Measurements from ENCODE around the gene WFDC10B. TPM values are rescaled to one million over a fixed set of nuclear protein-coding genes. Genes with fewer than 3 reads are reported as not detected.
"Not testable (repeated sequence)": the region's sequence is repeated elsewhere in the genome, so short reads cannot be mapped to it uniquely, and the experiment has no call there.

Gene WFDC10B
- polyA plus RNA-seq, 1 donor = not detected

DNA sequence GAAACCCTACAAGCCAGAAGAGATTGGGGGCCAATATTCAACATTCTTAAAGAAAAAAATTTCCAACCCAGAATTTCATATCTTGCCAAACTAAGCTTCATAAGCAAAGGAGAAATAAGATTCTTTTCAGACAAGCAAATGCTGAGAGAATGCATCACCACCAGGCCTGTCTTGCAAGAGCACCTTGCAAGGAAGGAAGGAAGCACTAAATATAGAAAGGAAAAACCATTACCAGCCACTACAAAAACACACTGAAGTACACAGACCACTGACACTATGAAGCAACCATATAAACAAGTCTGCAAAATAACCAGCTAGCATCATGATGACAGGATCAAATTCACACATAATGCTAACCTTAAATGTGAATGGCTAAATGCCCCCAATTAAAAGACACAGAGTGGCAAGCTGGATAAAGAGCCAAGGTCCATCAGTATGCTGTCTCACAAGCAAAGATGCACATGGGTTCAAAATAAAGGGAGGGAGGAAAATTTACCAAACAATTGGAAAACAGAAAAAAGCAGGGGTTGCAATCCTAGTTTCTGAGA, 11.4 kb upstream of the WFDC10B start:
- H3K9me3 ChIP-seq (ENCODE audit: control insufficient read depth, low read depth, low read length); DNase-seq: not testable (repeated sequence)

DNA sequence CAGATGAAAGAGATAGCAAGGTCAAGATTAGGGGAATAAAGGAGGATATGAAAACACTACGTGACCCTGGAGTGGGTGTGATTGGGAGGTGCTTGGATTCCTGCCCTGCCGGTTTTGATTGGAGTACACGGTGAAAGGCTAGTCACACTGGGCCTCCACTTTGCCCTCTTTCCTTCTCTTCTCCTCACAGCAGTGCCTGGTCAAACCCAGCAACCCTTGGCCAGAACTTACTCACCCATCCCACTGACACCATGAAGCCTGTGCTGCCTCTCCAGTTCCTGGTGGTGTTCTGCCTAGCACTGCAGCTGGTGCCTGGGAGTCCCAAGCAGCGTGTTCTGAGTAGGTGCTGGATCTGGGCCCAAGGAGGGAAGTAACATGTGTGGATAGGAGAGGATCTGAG, 2.9 kb downstream of the WFDC10B start, which contains the start of gene WFDC13:
Gene WFDC13 (plus strand): TSS at position 166 of the 400 bp plus-strand sequence. CDS start 86 bp downstream, at position 252.
- Histone ChIP-seq H3K4me3 (ENCODE audit: low read length) (no peak within 1 kb of the TSS), H3K9me3 (ENCODE audit: control insufficient read depth, low read depth, low read length) (no peaks in the 10 kb centered on the region), H3K27me3 (ENCODE audit: control insufficient read depth, insufficient read depth, low read length) (no peaks in the 10 kb centered on the region), H3K36me3 (ENCODE audit: control insufficient read depth, insufficient read depth, low read length) (no peaks in the 10 kb centered on the region), H3K4me1 (ENCODE audit: control insufficient read depth, insufficient read depth, low read length) (no peaks in the 10 kb centered on the region), H3K27ac (ENCODE audit: low read length) (no peak within 1 kb of the TSS)
- WGBS (ENCODE audit: insufficient coverage, low lambda C conversion rate) = no CpG with 5 or more reads among the region's 4 CpGs
- no peak for DNase-seq

More for the DNA sequence above, 11.4 kb upstream of the WFDC10B start:
- H3K27me3 ChIP-seq (ENCODE audit: control insufficient read depth, insufficient read depth, low read length); H3K27ac ChIP-seq (ENCODE audit: low read length); H3K36me3 ChIP-seq (ENCODE audit: control insufficient read depth, insufficient read depth, low read length); H3K4me1 ChIP-seq (ENCODE audit: control insufficient read depth, insufficient read depth, low read length); H3K4me3 ChIP-seq (ENCODE audit: low read length): not testable (repeated sequence)

DNA sequence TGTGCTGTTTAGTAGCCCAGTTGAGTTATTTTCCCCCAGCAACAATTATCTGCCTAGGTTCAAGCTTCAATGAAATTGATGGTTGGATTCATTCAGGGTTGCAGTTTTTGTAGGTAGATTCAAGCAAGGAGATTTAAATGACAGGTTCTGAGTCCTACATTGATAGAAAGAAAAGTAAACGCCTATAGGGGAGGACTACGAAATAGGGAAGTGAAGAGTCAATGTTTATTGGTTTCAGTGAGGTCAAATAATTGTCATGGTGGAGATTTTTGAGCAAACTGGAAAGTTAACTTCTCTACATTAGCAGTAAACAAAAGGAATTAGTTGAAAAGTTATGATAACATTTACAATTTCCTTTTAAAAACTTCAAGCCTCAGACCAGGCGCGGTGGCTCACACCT, 3.7 kb downstream of the WFDC10B start:
- Histone ChIP-seq H3K36me3 (ENCODE audit: control insufficient read depth, insufficient read depth, low read length) (no peaks in the 10 kb centered on the region), H3K27me3 (ENCODE audit: control insufficient read depth, insufficient read depth, low read length) (no peaks in the 10 kb centered on the region), H3K9me3 (ENCODE audit: control insufficient read depth, low read depth, low read length) (no peaks in the 10 kb centered on the region), H3K4me1 (ENCODE audit: control insufficient read depth, insufficient read depth, low read length) (no peaks in the 10 kb centered on the region), H3K4me3 (ENCODE audit: low read length) (no peak overlapping the region), H3K27ac (ENCODE audit: low read length) (no peak overlapping the region)
- DNase-seq = no peak
- WGBS (ENCODE audit: insufficient coverage, low lambda C conversion rate) = 62% methylated on average over 3 of the region's 4 CpGs

DNA sequence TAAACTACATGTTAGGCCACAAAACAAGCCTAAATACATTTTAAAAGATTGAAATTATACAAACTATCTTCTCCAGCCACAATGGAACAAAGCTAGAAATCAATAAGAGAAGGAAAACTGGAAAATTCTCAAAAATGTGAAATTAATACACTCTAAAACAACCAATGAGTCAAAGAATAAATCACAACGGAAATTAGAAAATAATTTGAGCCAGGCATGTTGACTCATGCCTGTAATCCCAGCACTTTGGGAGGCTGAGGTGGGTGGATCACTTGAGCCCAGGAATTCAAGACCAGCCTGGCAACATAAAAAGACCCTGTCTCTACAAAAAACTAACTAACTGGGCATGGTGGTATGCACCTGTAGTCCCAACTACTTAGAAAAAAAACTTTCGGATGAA, 9.3 kb downstream of the WFDC10B start:
- no peak overlapping the region for H3K27ac ChIP-seq (ENCODE audit: low read length)
- H3K36me3 ChIP-seq (ENCODE audit: control insufficient read depth, insufficient read depth, low read length) = no peaks in the 10 kb centered on the region
- 100% methylated on average over 2 of the region's 2 CpGs for WGBS (ENCODE audit: insufficient coverage, low lambda C conversion rate)
- DNase-seq = no peak
- no peaks in the 10 kb centered on the region for H3K4me1 ChIP-seq (ENCODE audit: control insufficient read depth, insufficient read depth, low read length)
- H3K9me3 ChIP-seq (ENCODE audit: control insufficient read depth, low read depth, low read length) = no peaks in the 10 kb centered on the region
- H3K4me3 ChIP-seq (ENCODE audit: low read length) = no peak overlapping the region
- H3K27me3 ChIP-seq (ENCODE audit: control insufficient read depth, insufficient read depth, low read length) = no peaks in the 10 kb centered on the region

GRCh38 chr20:45693346-45693745, 11.5 kb downstream of the WFDC10B start:
- H3K4me3 ChIP-seq (ENCODE audit: low read length); H3K9me3 ChIP-seq (ENCODE audit: control insufficient read depth, low read depth, low read length); H3K36me3 ChIP-seq (ENCODE audit: control insufficient read depth, insufficient read depth, low read length); H3K27me3 ChIP-seq (ENCODE audit: control insufficient read depth, insufficient read depth, low read length); H3K27ac ChIP-seq (ENCODE audit: low read length); DNase-seq; H3K4me1 ChIP-seq (ENCODE audit: control insufficient read depth, insufficient read depth, low read length): not testable (repeated sequence)
- no CpG with 5 or more reads among the region's 12 CpGs for WGBS (ENCODE audit: insufficient coverage, low lambda C conversion rate)

- Histone ChIP-seq H3K4me1 (ENCODE audit: control insufficient read depth, insufficient read depth, low read length) (no peaks in the 10 kb centered on the region), H3K9me3 (ENCODE audit: control insufficient read depth, low read depth, low read length) (no peaks in the 10 kb centered on the region), H3K4me3 (ENCODE audit: low read length) (no peak overlapping the region), H3K27ac (ENCODE audit: low read length) (no peak overlapping the region), H3K27me3 (ENCODE audit: control insufficient read depth, insufficient read depth, low read length) (no peaks in the 10 kb centered on the region), H3K36me3 (ENCODE audit: control insufficient read depth, insufficient read depth, low read length) (no peaks in the 10 kb centered on the region)
- no peak for DNase-seq
- no CpG with 5 or more reads among the region's 3 CpGs for WGBS (ENCODE audit: insufficient coverage, low lambda C conversion rate)
Measured at GRCh38 chr20:45685896-45686295, 18.9 kb downstream of the WFDC10B start.

DNA sequence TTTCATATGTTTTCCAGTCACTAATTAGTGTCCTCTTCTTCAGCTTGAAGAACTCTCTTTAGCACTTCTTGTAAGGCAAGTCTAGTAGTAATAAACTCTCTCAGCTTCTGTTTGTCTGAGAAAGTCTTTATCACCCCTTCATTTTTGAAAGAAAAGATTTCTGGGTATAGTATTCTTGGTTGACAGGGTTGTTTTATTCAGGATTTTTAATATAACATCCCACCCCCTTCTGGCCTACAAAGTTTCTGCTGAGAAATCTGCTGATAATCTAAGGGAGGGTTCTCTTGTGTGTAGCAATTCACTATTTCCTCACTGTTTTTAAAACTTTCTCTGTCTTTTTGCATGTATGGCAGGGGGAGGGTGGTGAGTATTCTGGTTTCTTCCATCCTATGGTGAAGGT, 25.2 kb downstream of the WFDC10B start:
- Histone ChIP-seq H3K4me3 (ENCODE audit: low read length) (no peak overlapping the region), H3K4me1 (ENCODE audit: control insufficient read depth, insufficient read depth, low read length) (no peaks in the 10 kb centered on the region), H3K27me3 (ENCODE audit: control insufficient read depth, insufficient read depth, low read length) (no peaks in the 10 kb centered on the region), H3K9me3 (ENCODE audit: control insufficient read depth, low read depth, low read length) (no peaks in the 10 kb centered on the region), H3K27ac (ENCODE audit: low read length) (no peak overlapping the region), H3K36me3 (ENCODE audit: control insufficient read depth, insufficient read depth, low read length) (no peaks in the 10 kb centered on the region)
- DNase-seq = no peak

DNA sequence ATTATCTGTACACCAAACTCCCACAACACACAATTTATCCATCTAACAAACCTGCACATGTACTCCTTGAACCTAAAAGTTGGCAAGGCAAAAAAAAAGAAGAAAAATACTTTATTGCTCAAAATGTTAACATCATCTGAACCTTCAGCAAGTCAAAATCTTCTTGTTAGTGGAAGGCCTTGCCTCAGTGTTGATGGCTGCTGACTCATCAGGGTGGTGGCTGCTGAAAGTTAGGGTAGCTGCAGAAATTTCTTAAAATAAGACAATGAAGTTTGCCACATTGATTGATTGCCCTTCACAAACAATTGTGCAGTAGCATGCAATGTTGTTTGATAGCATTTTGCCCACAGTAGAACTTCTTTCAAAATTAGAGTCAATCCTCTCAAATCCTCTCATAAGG, 32.1 kb downstream of the WFDC10B start:
- Histone ChIP-seq H3K36me3 (ENCODE audit: control insufficient read depth, insufficient read depth, low read length) (no peaks in the 10 kb centered on the region), H3K4me1 (ENCODE audit: control insufficient read depth, insufficient read depth, low read length) (no peaks in the 10 kb centered on the region), H3K27me3 (ENCODE audit: control insufficient read depth, insufficient read depth, low read length) (no peaks in the 10 kb centered on the region), H3K27ac (ENCODE audit: low read length) (no peak overlapping the region), H3K4me3 (ENCODE audit: low read length) (no peak overlapping the region), H3K9me3 (ENCODE audit: control insufficient read depth, low read depth, low read length) (no peaks in the 10 kb centered on the region)
- no peak for DNase-seq

GRCh38 chr20:45670139-45670538, 34.7 kb downstream of the WFDC10B start, which contains the start of gene WFDC11:
TSS of gene WFDC11 (minus strand) at chr20:45670239. CDS start at chr20:45650600, 19,639 bp downstream.
- no peaks in the 10 kb centered on the region for H3K27me3 ChIP-seq (ENCODE audit: control insufficient read depth, insufficient read depth, low read length)
- no peaks in the 10 kb centered on the region for H3K9me3 ChIP-seq (ENCODE audit: control insufficient read depth, low read depth, low read length)
- no peaks in the 10 kb centered on the region for H3K36me3 ChIP-seq (ENCODE audit: control insufficient read depth, insufficient read depth, low read length)
- H3K27ac ChIP-seq (ENCODE audit: low read length) = no peak within 1 kb of the TSS
- no peaks in the 10 kb centered on the region for H3K4me1 ChIP-seq (ENCODE audit: control insufficient read depth, insufficient read depth, low read length)
- no peak for DNase-seq
- WGBS (ENCODE audit: insufficient coverage, low lambda C conversion rate) = no CpG with 5 or more reads among the region's 1 CpG
- no peak within 1 kb of the TSS for H3K4me3 ChIP-seq (ENCODE audit: low read length)

DNA sequence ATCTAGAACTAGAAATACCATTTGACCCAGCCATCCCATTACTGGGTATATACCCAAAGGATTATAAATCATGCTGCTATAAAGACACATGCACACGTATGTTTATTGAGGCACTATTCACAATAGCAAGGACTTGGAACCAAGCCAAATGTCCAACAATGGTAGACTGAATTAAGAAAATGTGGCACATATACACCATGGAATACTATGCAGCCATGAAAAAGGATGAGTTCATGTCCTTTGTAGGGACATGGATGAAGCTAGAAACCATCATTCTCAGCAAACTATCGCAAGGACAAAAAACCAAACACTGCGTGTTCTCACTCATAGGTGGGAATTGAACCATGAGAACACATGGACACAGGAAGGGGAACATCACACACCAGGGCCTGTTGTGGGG, 47.8 kb downstream of the WFDC10B start:
- DNase-seq; H3K4me1 ChIP-seq (ENCODE audit: control insufficient read depth, insufficient read depth, low read length); H3K36me3 ChIP-seq (ENCODE audit: control insufficient read depth, insufficient read depth, low read length); H3K9me3 ChIP-seq (ENCODE audit: control insufficient read depth, low read depth, low read length); H3K27me3 ChIP-seq (ENCODE audit: control insufficient read depth, insufficient read depth, low read length); H3K27ac ChIP-seq (ENCODE audit: low read length); H3K4me3 ChIP-seq (ENCODE audit: low read length): not testable (repeated sequence)
- no CpG with 5 or more reads among the region's 3 CpGs for WGBS (ENCODE audit: insufficient coverage, low lambda C conversion rate)

DNA sequence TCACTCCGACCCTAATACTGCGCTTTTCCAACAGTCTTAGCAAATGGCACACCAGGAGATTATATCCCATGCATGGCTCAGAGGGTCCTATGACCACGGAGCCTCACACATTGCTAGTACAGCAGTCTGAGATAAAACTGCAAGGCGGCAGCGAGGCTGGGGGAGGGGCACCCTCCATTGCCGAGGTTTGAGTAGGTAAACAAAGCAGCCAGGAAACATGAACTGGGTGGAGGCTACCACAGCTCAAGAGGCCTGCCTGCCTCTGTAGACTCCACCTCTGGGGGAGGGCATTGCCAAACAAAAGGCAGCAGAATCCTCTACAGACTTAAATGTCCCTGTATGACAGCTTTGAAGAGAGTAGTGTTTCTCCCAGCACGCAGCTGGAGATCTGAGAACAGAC, 53.1 kb downstream of the WFDC10B start:
- DNase-seq; H3K36me3 ChIP-seq (ENCODE audit: control insufficient read depth, insufficient read depth, low read length); H3K4me3 ChIP-seq (ENCODE audit: low read length); H3K27ac ChIP-seq (ENCODE audit: low read length); H3K4me1 ChIP-seq (ENCODE audit: control insufficient read depth, insufficient read depth, low read length); H3K27me3 ChIP-seq (ENCODE audit: control insufficient read depth, insufficient read depth, low read length); H3K9me3 ChIP-seq (ENCODE audit: control insufficient read depth, low read depth, low read length): not testable (repeated sequence)
- WGBS (ENCODE audit: insufficient coverage, low lambda C conversion rate) = no CpG with 5 or more reads among the region's 7 CpGs

All from large intestine (tissue), 3 donors.